ENCODE measurements around the gene C17orf100.

Gene C17orf100

GRCh38 chr17:6651354-6651918, at the start of gene C17orf100, which contains the start of gene MED31:
TSS of gene C17orf100 (plus strand) at chr17:6651762. CDS start at chr17:6651914, 152 bp downstream.
TSS of gene MED31 (minus strand) at chr17:6651605. CDS start at chr17:6651528, 77 bp downstream.
- peak; percentile 99 for DNase-seq (ENCODE audit: low spot score)

DNA sequence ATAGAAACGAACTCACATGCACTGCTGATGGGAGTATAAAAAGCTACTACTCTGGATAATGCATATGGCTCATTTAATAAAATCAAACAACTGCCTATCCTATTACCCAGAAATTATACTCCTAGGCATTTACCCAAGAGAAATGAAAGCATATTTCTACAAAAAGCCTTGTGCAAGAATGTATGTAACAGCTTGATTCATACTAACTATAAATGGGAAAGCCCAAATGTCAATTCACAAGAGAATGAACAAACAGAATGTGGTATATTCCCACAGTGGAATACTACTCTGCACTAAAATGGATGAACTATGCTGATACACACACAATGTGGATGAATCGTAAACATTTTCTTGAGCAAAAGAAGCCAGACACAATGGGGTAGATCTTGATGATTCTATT, 49.4 kb upstream of the C17orf100 start:
- no peak for DNase-seq (ENCODE audit: low spot score)

DNA sequence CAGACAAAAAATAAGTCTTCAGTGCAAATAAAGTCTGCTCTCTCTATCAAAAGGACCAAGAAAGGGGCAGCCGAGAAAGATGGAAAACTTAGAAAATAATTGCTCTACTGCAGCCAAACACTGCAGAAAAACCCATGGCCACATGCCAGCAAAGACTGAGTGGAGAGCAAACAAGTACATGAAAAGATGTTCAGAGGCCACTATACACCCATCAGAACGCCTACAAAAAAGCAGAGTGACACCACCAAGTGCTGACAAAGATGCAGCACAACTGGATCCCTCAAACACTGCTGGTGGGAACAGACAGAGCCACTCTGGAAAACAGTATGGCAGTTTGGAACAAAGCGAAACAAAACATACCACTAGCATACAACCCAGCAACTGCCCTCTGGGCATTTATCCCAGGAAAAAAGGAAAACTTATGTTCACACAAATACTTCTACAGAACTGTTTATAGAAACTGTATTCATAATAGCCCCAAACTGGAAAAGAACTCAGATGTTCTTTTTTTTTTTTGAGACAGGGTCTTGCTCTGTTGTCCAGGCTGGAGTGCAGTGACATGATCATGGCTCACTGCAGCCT, 47.7 kb upstream of the C17orf100 start:
- DNase-seq (ENCODE audit: low spot score): no peak

GRCh38 chr17:6605142-6605541, 46.4 kb upstream of the C17orf100 start:
- no peak for DNase-seq (ENCODE audit: low spot score)

DNA sequence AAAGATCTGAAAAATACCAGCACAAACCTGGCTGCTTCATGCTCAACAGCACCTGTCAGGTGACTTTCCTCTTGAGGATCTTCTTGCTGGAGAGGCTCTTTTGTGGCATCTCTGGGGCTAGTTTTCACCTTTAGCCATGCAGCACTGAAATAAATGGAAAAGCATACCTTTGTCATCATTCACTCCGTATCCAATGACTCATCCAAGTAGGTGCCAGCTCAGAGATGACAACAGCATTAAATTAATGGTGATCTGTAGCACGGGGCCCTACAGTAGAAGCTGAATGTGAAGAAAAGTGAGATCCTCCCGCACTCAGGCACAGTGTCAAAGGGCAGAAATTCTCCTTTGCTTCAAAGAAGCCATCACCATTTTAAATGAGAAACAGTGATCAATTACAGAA, 43.2 kb upstream of the C17orf100 start:
- DNase-seq (ENCODE audit: low spot score): peak; percentile 10

GRCh38 chr17:6610011-6610410, 41.6 kb upstream of the C17orf100 start:
- DNase-seq (ENCODE audit: low spot score): no peak

DNA sequence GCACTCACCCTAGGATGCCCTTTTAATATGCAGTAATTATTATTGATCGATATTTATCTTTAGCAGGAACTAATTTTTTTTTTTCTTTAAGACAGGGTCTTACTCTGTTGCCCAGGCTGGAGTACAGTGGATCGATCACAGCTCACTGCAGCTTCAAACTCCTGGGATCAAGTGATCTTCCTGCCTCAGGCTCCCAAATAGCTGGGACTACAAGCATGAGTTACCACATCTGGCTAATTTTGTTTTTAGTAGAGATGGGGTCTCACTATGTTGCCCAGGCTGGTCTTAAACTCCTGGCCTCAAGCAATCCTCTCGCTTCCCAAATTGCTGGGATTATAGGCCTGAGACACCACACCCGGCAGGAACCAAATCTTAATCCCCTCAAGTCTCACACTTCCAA, 40.3 kb upstream of the C17orf100 start:
- no peak for DNase-seq (ENCODE audit: low spot score)

GRCh38 chr17:6623941-6624340, 27.6 kb upstream of the C17orf100 start:
- no peak for DNase-seq (ENCODE audit: low spot score)

GRCh38 chr17:6626616-6627015, 24.9 kb upstream of the C17orf100 start:
- DNase-seq (ENCODE audit: low spot score): no peak

GRCh38 chr17:6627019-6627418, 24.5 kb upstream of the C17orf100 start:
- DNase-seq (ENCODE audit: low spot score): peak; percentile 14

- DNase-seq (ENCODE audit: low spot score): no peak
Measured at GRCh38 chr17:6630390-6630789, 21.2 kb upstream of the C17orf100 start.

DNA sequence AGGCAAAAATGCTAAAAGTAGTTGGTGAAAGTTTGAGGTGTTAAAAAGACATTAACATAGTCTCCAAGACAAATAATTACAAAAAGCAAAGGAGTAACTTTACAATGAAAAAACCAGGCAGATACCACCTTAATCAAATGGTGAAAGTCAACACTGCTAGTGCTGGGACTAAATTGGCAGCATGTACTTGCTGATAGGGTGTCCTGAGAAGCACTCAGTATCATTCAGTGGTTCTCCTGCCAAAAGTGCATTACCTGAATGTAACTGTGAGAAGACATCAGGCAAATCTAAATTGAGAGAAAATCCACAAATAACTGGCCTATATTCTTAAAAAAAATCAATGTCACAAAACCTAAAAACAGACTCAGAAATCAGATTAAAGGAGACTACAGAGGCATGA, 19.0 kb upstream of the C17orf100 start:
- DNase-seq (ENCODE audit: low spot score): no peak

DNA sequence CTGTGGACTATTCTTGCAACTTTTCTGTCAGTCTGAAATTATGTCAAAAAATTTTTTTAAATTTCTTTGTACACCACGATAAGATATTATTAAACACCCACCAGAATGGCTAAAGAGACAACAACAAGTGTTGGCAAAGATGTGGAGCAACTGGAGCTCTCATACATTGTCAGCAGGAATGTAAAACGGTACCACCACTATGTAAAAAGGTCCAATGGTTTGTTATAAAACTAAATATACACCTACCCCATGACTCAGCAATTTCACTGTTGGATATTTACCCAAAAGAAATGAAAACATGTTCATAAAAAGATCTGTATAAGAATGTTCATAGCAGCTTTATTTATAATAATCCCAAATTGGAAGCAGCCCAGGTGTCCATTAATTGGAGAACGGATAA, 18.3 kb upstream of the C17orf100 start:
- DNase-seq (ENCODE audit: low spot score): no peak

- no peak for DNase-seq (ENCODE audit: low spot score)
Measured at GRCh38 chr17:6636105-6636504, 15.5 kb upstream of the C17orf100 start.

DNA sequence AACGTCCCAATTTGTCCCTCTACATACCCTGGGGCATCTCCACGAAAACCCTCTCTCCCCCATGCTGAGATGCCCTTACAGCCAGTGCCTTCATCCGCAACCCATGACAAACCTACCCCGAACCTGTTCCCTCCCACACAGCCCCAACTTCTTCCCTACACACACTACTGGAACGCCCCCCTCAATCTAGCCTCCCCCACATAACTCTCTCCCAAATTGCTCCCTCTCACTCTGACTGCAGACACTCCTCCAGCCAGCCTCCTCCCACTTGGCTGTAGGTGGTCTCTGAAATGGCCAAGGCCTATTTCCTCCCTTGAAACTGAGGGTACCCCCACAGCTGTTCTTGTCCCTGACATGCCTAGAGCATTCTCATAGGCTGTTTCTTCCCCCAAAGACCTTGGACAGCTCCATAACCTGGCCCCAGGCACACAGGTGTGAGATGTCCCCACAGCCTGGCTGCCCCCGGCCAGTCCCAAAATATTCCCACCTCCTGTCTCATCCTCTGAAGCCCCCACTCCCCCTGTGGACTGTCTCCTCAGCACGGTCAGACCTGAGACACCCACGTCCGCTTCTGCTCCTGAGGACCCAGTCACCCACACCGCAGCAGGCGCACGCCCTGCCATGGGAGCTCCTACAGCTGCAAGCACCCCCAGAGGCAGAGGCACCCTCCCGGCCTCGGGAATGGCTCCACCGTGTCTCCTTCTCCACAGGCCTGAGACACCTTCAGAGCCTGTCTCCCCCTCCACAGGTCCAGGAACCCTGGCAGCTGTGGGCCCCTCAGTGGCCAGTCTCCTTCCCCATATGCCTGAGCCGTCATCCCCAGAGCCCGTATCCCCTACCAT, 14.7 kb upstream of the C17orf100 start:
- no peak for DNase-seq (ENCODE audit: low spot score)

DNA sequence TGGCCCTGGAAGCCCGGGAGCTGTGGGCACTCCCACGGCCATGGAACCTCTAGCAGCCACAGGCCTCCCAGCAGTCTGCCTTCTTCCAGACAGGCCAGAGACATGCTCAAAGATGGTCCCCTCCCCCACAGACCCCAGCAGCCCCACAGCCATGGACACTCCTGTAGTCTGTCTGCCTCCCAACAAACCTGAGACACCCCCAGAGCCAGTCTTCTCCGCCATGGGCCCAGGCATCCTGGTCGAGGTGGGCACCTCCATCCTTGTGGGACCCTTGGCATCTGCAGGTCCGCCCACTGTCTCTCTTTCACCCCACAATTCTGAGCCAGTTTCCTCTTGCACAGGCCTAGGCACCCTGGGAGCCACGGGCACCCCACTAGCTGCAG, 14.1 kb upstream of the C17orf100 start:
- DNase-seq (ENCODE audit: low spot score): no peak

GRCh38 chr17:6638046-6638908, 13.3 kb upstream of the C17orf100 start:
- no peak for DNase-seq (ENCODE audit: low spot score)

GRCh38 chr17:6639014-6639585, 12.5 kb upstream of the C17orf100 start:
- DNase-seq (ENCODE audit: low spot score): no peak

DNA sequence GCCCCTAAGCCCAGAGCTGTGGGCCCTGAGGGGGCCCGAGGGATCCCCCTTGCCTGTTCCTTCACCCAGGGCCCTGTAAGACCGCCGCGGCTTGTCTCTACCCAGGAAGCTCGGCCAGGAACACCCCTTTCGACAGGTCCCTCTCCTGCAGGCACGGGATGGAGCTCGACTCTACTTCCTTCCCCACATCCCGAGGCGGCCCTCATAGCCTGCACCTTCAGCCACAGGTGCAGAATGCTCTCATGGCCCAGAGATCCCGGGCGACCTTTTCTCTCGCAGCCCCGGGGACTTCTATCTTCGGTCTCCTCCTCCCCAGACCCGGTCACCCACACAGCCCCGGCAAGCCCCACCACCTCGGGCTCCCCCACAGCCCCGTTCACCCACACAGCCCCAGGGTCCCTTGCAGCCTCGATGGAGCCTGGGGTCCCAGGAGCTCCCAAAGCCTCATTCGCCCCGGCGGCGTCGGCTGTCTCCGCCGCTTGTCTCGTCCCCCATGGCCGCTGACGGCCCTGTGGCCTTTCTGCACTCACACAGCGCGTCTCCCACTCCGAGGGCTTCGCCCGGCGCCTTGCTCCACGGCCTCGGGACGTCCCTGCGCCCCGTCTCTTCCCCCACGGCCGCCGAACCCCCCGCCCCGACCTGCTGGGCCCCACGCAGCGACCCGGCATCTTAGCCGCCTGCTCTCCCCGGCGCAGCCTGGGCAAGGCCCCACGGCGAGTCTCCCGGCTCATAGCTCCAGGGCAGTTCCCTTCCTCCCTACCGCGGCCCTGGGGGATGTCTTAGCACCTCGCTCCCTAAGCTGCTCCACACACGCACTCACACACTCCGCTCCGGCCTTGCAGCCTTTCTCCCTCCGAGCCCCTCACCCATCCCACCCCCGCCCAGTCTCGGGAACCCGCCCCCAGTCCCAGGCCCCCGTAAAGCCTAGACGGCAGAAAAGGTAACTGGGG, 11.7 kb upstream of the C17orf100 start:
- DNase-seq (ENCODE audit: low spot score): peak; percentile 44

DNA sequence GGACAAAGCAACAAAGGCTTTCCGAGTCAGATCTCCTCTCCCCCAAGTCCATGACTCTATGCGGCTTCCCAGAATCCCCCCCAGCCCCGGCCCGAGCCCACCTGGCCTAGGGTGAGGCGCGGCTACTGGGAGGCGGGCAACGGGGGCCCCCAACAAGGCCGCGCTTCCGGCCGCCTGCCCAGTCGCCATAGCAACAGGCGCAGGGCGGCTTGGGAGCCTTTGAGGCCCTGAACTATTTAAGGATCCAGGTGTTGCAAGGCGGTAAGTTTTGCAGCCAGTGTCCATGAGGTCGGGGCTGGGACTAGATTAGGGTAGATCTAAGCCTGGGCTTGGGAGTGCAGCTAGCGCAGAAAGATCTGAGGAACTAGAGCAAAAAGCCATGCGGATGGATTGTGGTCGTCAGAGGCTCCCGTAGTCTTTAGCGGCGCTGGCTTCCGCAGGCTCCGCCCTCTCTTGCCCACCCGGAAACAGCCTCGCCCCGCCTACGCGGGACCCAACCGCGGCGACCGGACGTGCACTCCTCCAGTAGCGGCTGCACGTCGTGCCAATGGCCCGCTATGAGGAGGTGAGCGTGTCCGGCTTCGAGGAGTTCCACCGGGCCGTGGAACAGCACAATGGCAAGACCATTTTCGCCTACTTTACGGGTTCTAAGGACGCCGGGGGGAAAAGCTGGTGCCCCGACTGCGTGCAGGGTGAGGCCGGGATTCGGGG, 10.9 kb upstream of the C17orf100 start, which contains the start of the genes KIAA0753 and TXNDC17:
TSS of gene KIAA0753 (minus strand) at position 176 of the 711 bp plus-strand sequence. CDS start 5,608 bp downstream, outside the sequence.
TSS of gene TXNDC17 (plus strand) at position 525 of the 711 bp plus-strand sequence. CDS start at position 548, 23 bp downstream.
- DNase-seq (ENCODE audit: low spot score): peak; percentile 92

Data from AG08395 (cell line).